Measurements from ENCODE around the gene EIF3I.

- TF ChIP-seq POLR2AphosphoS5 (IDR thresholded peaks at IDR 0.05; ENCODE audit: low read depth, low read length): no peak
- no peak for TF ChIP-seq CTCF (IDR thresholded peaks at IDR 0.05)
- TF ChIP-seq SIN3A (IDR thresholded peaks at IDR 0.05; ENCODE audit: borderline replicate concordance, insufficient read depth, low read depth, low read length): no peak
- TF ChIP-seq, protein P1, sequence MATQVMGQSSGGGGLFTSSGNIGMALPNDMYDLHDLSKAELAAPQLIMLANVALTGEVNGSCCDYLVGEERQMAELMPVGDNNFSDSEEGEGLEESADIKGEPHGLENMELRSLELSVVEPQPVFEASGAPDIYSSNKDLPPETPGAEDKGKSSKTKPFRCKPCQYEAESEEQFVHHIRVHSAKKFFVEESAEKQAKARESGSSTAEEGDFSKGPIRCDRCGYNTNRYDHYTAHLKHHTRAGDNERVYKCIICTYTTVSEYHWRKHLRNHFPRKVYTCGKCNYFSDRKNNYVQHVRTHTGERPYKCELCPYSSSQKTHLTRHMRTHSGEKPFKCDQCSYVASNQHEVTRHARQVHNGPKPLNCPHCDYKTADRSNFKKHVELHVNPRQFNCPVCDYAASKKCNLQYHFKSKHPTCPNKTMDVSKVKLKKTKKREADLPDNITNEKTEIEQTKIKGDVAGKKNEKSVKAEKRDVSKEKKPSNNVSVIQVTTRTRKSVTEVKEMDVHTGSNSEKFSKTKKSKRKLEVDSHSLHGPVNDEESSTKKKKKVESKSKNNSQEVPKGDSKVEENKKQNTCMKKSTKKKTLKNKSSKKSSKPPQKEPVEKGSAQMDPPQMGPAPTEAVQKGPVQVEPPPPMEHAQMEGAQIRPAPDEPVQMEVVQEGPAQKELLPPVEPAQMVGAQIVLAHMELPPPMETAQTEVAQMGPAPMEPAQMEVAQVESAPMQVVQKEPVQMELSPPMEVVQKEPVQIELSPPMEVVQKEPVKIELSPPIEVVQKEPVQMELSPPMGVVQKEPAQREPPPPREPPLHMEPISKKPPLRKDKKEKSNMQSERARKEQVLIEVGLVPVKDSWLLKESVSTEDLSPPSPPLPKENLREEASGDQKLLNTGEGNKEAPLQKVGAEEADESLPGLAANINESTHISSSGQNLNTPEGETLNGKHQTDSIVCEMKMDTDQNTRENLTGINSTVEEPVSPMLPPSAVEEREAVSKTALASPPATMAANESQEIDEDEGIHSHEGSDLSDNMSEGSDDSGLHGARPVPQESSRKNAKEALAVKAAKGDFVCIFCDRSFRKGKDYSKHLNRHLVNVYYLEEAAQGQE (IDR thresholded peaks at IDR 0.05; ENCODE audit: insufficient read depth in 1 of 2, low read depth in 2 of 2, low read length in 1 of 2): no peak
These were observed 41.5 kb downstream of the EIF3I start for GRCh38 chr1:32263744-32264143.
